Measurements from ENCODE around the gene CMC1. TPM values are rescaled to one million over a fixed set of nuclear protein-coding genes. Genes with fewer than 3 reads are reported as not detected.

Gene CMC1
- total and polyA plus RNA-seq, 9 of the 15 experiments (the other 6 are each of a cell fraction or from before 2014, with no cell fraction given), result 15.9 to 74.6 (median 48.9) TPM

DNA sequence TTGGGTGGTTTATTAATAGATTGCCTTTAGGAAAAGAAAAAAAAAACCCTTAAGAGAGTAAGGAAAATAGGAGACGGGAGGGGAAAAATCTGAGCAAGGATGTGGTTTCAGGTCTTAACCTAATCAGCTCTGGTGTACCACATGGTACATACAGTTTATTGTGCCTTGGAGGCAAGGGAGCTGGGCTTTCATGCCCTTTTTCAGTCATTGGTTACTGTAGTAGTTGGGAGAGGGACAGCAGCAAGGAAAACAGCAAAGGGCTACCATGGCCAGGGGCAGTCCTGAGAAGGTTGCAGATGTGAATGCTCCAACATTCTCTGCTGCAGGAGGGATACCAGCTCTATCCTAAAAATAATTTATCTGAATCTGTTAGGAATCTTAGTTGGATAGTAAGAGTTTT, 5.9 kb downstream of the CMC1 start:
- intact Hi-C loops (cut with micrococcal nuclease), result no loop called here
- Histone ChIP-seq H3K9ac (ENCODE audit: insufficient read depth in 1 of 2, low read depth in 2 of 2, low read length in 2 of 2) (no peak overlapping the region; a peak in 1 of 4 replicates), H3K79me2 (ENCODE audit: control insufficient read depth, insufficient read depth, low read length) (peaks cover 95% of the 10 kb centered on the region), H3K4me2 (ENCODE audit: insufficient read depth, low read length) (no peak overlapping the region), H3K9me3 (replicated peaks; ENCODE audit: control insufficient read depth, insufficient read depth, low read depth, low read length) (no peaks in the 10 kb centered on the region), H3K27me3 (ENCODE audit: control insufficient read depth in 2 of 2, insufficient read depth in 2 of 2, low read length in 2 of 2) (no peaks in the 10 kb centered on the region), H3K36me3 (ENCODE audit: control insufficient read depth, insufficient read depth, low read length) (peaks cover 7% of the 10 kb centered on the region; the same call in 1 of the 3 replicates), H3K9me1 (ENCODE audit: control insufficient read depth, insufficient read depth, low read length) (no peaks in the 10 kb centered on the region), H3K4me3 (no peak overlapping the region), H3K4me1 (replicated peaks in 1 of 2; ENCODE audit: control insufficient read depth in 2 of 2, insufficient read depth in 2 of 2, low read length in 2 of 2) (peaks cover 12 to 15% of the 10 kb centered on the region in 2 experiments), H3K27ac (ENCODE audit: extremely low read depth, low read depth, low read length) (no peak overlapping the region), H4K20me1 (replicated peaks; ENCODE audit: control insufficient read depth, insufficient read depth, low read length) (peaks cover 5% of the 10 kb centered on the region; the same call in 1 of the 2 replicates), H2AFZ (ENCODE audit: low read depth, low read length) (no peak overlapping the region)
- ATAC-seq (no peak), DNase-seq (ENCODE audit: extremely low read depth in 1 of 4, low spot score in 3 of 4) (no peak), FAIRE-seq (no peak)
- in situ Hi-C loops (cut with MboI), result no loop called here
- ChIA-PET CTCF (ENCODE audit: low intra/inter-chr PET ratio) (interaction anchor here (0.6 kb wide), 1 partner anchor 96 kb away, joined by 4 read pairs; no protein-coding TSS in a partner anchor), POLR2A (no interaction called here)
- no TSS peak for BruUV-seq (replicated peaks)
- no CpG with 5 or more reads among the region's 1 CpG for WGBS (ENCODE audit: insufficient coverage, low coverage, missing lambda C conversion rate)
- no peak for TF ChIP-seq MLX (CRISPR knock-in tag; conservative IDR thresholded peaks at IDR 0.05)
- no peak for TF ChIP-seq AFF4 (CRISPR knock-in tag; IDR thresholded peaks at IDR 0.05)
- no peak for TF ChIP-seq ZNF41 (CRISPR knock-in tag; conservative IDR thresholded peaks at IDR 0.05)
- TF ChIP-seq ELF4 (CRISPR knock-in tag; IDR thresholded peaks at IDR 0.05), result no peak
- no peak for TF ChIP-seq ZBTB1 (CRISPR knock-in tag; IDR thresholded peaks at IDR 0.05; ENCODE audit: borderline replicate concordance, low read depth)
- TF ChIP-seq, protein P1, sequence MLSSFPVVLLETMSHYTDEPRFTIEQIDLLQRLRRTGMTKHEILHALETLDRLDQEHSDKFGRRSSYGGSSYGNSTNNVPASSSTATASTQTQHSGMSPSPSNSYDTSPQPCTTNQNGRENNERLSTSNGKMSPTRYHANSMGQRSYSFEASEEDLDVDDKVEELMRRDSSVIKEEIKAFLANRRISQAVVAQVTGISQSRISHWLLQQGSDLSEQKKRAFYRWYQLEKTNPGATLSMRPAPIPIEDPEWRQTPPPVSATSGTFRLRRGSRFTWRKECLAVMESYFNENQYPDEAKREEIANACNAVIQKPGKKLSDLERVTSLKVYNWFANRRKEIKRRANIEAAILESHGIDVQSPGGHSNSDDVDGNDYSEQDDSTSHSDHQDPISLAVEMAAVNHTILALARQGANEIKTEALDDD (IDR thresholded peaks at IDR 0.05), result no peak
- no peak for TF ChIP-seq ID3 (CRISPR knock-in tag; IDR thresholded peaks at IDR 0.05)
- no peak for TF ChIP-seq ID3 (tag; IDR thresholded peaks at IDR 0.05)
- no peak for TF ChIP-seq HDAC1 (IDR thresholded peaks at IDR 0.05)
- no peak for TF ChIP-seq ZSCAN29 (IDR thresholded peaks at IDR 0.05)
- no peak for TF ChIP-seq MEF2A (IDR thresholded peaks at IDR 0.05; ENCODE audit: control insufficient read depth, low read depth, low read length)
- TF ChIP-seq PHB (CRISPR knock-in tag; IDR thresholded peaks at IDR 0.05), result no peak
- TF ChIP-seq, protein P2, sequence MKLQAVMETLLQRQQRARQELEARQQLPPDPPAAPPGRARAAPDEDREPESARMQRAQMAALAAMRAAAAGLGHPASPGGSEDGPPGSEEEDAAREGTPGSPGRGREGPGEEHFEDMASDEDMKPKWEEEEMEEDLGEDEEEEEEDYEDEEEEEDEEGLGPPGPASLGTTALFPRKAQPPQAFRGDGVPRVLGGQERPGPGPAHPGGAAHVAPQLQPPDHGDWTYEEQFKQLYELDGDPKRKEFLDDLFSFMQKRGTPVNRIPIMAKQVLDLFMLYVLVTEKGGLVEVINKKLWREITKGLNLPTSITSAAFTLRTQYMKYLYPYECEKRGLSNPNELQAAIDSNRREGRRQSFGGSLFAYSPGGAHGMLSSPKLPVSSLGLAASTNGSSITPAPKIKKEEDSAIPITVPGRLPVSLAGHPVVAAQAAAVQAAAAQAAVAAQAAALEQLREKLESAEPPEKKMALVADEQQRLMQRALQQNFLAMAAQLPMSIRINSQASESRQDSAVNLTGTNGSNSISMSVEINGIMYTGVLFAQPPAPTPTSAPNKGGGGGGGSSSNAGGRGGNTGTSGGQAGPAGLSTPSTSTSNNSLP (IDR thresholded peaks at IDR 0.05; ENCODE audit: borderline replicate concordance, low read depth, low read length), result no peak
- TF ChIP-seq LCOR (CRISPR knock-in tag; IDR thresholded peaks at IDR 0.05), result no peak
